WTC11 (cell line): Measurements from ENCODE around the gene BCAS1. TPM values are rescaled to one million over a fixed set of nuclear protein-coding genes. Genes with fewer than 3 reads are reported as not detected.

Experiments
- ATAC-seq: fragments of 200-7000 bp; cut with Tn5 transposase; 2 replicates; pipeline ENCODE4 v1.10.0; 2021; ENCODE audit warnings: mild to moderate bottlenecking, moderate library complexity
- CTCF ChIA-PET: fragments of 300-600 bp; sonication (Branson Sonifier 250); formaldehyde crosslinking; loops from one replicate; lab custom pipeline; 2021; ENCODE audit warnings: antibody characterized with exemption; lab: Charles Lee
- POLR2A ChIA-PET: fragments of 350-600 bp; sonication (Branson Sonifier 250); formaldehyde crosslinking; loops from one replicate; lab custom pipeline; 2021; ENCODE audit warnings: antibody characterized with exemption; lab: Charles Lee
- DNase-seq: peaks from one replicate; pipeline ENCODE4 v3.0.0; 2021; ENCODE audit warnings: low spot score
- H3K27ac Mint-ChIP-seq: 2 replicates; pipeline ENCODE4 v1.8.0; 2021; ENCODE audit warnings: mixed read lengths
- H3K27me3 Mint-ChIP-seq: 2 replicates; pipeline ENCODE4 v1.8.0; 2021; ENCODE audit warnings: low read depth, mild to moderate bottlenecking, moderate library complexity, mixed read lengths
- H3K36me3 Mint-ChIP-seq: 2 replicates; pipeline ENCODE4 v1.8.0; 2021; ENCODE audit warnings: mixed read lengths
- H3K4me1 Mint-ChIP-seq: 2 replicates; pipeline ENCODE4 v1.8.0; 2022; ENCODE audit warnings: mixed read lengths
- H3K4me3 Mint-ChIP-seq: 2 replicates; pipeline ENCODE4 v1.8.0; 2021; ENCODE audit warnings: mild to moderate bottlenecking, moderate library complexity, mixed read lengths
- H3K9me3 Mint-ChIP-seq: 2 replicates; pipeline ENCODE4 v1.8.0; 2021; ENCODE audit warnings: mixed read lengths
- FOXJ3 ChIP-seq: sonication (generic); formaldehyde crosslinking; IDR thresholded peaks from 2 replicates; pipeline ENCODE4 v1.9.0; 2021; ENCODE audit warnings: missing genetic modification reagents, mild to moderate bottlenecking, borderline replicate concordance
- KAT7 ChIP-seq: sonication (generic); formaldehyde crosslinking; IDR thresholded peaks from 2 replicates; pipeline ENCODE4 v1.8.1; 2023; ENCODE audit warnings: missing genetic modification reagents, mild to moderate bottlenecking, borderline replicate concordance
- MYBL2 ChIP-seq: sonication (generic); formaldehyde crosslinking; IDR thresholded peaks from 2 replicates; pipeline ENCODE4 v1.8.1; 2023; ENCODE audit warnings: mild to moderate bottlenecking, moderate library complexity, missing genetic modification reagents
- RELA ChIP-seq: sonication (generic); formaldehyde crosslinking; IDR thresholded peaks from 2 replicates; pipeline ENCODE4 v1.8.1; 2022; ENCODE audit warnings: missing genetic modification reagents, mild to moderate bottlenecking, borderline replicate concordance
- RORB ChIP-seq: fragments of 250-450 bp; sonication (Bioruptor Pico); IDR thresholded peaks from 2 replicates; pipeline ENCODE4 v1.9.0; 2021; ENCODE audit warnings: mild to moderate bottlenecking
- ZNF121 ChIP-seq: sonication (generic); formaldehyde crosslinking; IDR thresholded peaks from 2 replicates; pipeline ENCODE4 v1.8.0; 2023; ENCODE audit warnings: missing genetic modification reagents
- ZNF396 ChIP-seq: fragments of 250-450 bp; sonication (Bioruptor Pico); IDR thresholded peaks from 2 replicates; pipeline ENCODE4 v1.8.0; 2021; ENCODE audit warnings: mild to moderate bottlenecking, moderate library complexity, borderline replicate concordance
- total RNA-seq: library from RNA; stranded (reverse); gene quantifications from 3 replicates; pipeline ENCODE4 v1.2.3, GENCODE V29; 2021
- TF ChIP-seq, protein P1 (sequence below): sonication (generic); formaldehyde crosslinking; IDR thresholded peaks from 2 replicates; pipeline ENCODE4 v1.8.1; 2023; ENCODE audit warnings: mild to moderate bottlenecking, missing genetic modification reagents
- TF ChIP-seq, protein P2 (sequence below): sonication (generic); formaldehyde crosslinking; IDR thresholded peaks from 2 replicates; pipeline ENCODE4 v1.8.0; 2022; ENCODE audit warnings: mild to moderate bottlenecking, missing genetic modification reagents
- TF ChIP-seq, protein P3 (sequence below): sonication (generic); formaldehyde crosslinking; IDR thresholded peaks from 2 replicates; pipeline ENCODE4 v1.8.0; 2022; ENCODE audit warnings: mild to moderate bottlenecking, missing genetic modification reagents
- TF ChIP-seq, protein P4 (sequence below): sonication (generic); formaldehyde crosslinking; IDR thresholded peaks from 2 replicates; pipeline ENCODE4 v1.8.1; 2023; ENCODE audit warnings: mild to moderate bottlenecking, missing genetic modification reagents, borderline replicate concordance
- TF ChIP-seq, protein P5 (sequence below): fragments of 250-450 bp; sonication (Bioruptor Pico); IDR thresholded peaks from 2 replicates; pipeline ENCODE4 v1.9.0; 2021; ENCODE audit warnings: mild to moderate bottlenecking, borderline replicate concordance
- TF ChIP-seq, protein P6 (sequence below): sonication (generic); formaldehyde crosslinking; IDR thresholded peaks from 2 replicates; pipeline ENCODE4 v1.8.1; 2023; ENCODE audit warnings: mild to moderate bottlenecking, missing genetic modification reagents

BCAS1 gene
- total RNA-seq, 1 experiment from 2014 or later, result 0.11 TPM

DNA sequence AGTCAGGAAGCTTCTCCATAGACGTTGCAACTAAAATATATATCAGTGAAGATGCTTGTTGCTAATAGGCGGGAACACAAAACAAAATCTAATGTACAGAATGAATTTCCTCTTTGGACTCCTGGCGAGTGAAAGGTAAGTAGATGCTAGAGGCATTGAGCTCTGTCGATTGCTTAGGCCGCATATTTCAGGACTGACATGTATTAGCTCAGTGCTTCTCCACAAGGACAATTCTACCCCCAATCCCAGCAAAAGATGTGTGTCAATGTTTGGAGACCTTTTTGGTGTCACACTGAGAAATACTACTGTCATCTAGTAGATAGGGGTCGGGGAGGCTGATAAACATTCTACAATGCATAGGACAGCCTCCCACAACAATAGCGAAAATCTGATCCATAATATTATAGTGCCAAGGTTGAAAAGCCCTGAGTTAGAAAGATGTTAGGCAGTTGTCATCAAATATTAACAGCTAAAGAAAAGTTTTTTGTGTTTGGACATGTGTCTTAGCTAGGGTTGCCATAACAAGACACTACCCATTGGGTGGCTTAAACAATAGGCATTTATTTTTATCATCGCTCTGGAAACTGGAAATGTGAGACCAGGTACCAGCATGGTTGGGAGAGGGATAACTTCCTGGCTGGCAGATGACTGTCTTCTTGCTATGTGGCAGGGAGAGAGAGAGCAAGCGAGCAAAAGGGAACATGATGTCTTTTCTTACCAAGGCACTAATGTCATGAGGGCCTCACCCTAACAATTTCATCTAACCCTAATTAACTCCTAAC lies 48.0 kb upstream of the BCAS1 start (continued):
- TF ChIP-seq, protein P1, sequence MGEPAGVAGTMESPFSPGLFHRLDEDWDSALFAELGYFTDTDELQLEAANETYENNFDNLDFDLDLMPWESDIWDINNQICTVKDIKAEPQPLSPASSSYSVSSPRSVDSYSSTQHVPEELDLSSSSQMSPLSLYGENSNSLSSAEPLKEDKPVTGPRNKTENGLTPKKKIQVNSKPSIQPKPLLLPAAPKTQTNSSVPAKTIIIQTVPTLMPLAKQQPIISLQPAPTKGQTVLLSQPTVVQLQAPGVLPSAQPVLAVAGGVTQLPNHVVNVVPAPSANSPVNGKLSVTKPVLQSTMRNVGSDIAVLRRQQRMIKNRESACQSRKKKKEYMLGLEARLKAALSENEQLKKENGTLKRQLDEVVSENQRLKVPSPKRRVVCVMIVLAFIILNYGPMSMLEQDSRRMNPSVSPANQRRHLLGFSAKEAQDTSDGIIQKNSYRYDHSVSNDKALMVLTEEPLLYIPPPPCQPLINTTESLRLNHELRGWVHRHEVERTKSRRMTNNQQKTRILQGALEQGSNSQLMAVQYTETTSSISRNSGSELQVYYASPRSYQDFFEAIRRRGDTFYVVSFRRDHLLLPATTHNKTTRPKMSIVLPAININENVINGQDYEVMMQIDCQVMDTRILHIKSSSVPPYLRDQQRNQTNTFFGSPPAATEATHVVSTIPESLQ (CRISPR knock-in tag), result no peak
- TF ChIP-seq MYBL2 (CRISPR knock-in tag), result no peak
- TF ChIP-seq, protein P2, sequence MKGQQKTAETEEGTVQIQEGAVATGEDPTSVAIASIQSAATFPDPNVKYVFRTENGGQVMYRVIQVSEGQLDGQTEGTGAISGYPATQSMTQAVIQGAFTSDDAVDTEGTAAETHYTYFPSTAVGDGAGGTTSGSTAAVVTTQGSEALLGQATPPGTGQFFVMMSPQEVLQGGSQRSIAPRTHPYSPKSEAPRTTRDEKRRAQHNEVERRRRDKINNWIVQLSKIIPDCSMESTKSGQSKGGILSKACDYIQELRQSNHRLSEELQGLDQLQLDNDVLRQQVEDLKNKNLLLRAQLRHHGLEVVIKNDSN (CRISPR knock-in tag), result no peak
- TF ChIP-seq ZNF121 (CRISPR knock-in tag), result no peak
- no peak for TF ChIP-seq RORB (CRISPR knock-in tag)

DNA sequence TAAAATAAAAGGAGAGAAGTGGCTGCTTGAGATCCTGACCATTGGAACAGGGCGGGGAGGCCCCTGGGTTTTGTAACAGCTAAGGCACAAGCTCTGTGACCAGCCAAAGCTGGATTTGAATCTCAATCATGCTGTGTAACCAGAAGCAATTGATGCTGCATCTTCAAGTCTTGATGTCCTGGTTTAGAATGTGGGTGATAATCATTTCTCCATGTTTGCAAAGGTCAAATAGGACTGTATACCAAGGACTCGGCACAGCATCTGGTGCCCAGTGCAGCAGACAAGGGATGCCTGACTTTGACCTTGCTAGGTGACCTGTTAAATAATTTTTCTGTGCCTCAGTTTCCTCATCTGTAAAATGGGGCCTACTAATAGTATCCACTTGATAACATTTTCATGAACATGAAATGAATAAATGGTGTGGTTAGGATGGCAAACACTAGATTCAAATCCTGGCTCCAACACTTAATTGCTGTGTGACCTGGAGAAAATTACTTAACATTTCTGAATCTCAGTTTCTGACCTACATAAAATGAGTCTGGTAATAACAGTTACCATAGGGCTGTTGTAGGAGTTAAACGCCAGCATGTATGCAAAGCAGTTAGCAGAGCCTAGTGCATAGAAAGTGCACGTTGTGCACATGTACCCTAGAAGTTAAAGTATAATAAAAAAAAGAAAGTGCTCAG lies 46.3 kb upstream of the BCAS1 start:
- TF ChIP-seq MYBL2 (CRISPR knock-in tag), result no peak
- TF ChIP-seq, protein P3, sequence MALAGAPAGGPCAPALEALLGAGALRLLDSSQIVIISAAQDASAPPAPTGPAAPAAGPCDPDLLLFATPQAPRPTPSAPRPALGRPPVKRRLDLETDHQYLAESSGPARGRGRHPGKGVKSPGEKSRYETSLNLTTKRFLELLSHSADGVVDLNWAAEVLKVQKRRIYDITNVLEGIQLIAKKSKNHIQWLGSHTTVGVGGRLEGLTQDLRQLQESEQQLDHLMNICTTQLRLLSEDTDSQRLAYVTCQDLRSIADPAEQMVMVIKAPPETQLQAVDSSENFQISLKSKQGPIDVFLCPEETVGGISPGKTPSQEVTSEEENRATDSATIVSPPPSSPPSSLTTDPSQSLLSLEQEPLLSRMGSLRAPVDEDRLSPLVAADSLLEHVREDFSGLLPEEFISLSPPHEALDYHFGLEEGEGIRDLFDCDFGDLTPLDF (CRISPR knock-in tag), result no peak
- no peak for TF ChIP-seq RELA (CRISPR knock-in tag)
- no peak for TF ChIP-seq ZNF396 (CRISPR knock-in tag)
- TF ChIP-seq, protein P4, sequence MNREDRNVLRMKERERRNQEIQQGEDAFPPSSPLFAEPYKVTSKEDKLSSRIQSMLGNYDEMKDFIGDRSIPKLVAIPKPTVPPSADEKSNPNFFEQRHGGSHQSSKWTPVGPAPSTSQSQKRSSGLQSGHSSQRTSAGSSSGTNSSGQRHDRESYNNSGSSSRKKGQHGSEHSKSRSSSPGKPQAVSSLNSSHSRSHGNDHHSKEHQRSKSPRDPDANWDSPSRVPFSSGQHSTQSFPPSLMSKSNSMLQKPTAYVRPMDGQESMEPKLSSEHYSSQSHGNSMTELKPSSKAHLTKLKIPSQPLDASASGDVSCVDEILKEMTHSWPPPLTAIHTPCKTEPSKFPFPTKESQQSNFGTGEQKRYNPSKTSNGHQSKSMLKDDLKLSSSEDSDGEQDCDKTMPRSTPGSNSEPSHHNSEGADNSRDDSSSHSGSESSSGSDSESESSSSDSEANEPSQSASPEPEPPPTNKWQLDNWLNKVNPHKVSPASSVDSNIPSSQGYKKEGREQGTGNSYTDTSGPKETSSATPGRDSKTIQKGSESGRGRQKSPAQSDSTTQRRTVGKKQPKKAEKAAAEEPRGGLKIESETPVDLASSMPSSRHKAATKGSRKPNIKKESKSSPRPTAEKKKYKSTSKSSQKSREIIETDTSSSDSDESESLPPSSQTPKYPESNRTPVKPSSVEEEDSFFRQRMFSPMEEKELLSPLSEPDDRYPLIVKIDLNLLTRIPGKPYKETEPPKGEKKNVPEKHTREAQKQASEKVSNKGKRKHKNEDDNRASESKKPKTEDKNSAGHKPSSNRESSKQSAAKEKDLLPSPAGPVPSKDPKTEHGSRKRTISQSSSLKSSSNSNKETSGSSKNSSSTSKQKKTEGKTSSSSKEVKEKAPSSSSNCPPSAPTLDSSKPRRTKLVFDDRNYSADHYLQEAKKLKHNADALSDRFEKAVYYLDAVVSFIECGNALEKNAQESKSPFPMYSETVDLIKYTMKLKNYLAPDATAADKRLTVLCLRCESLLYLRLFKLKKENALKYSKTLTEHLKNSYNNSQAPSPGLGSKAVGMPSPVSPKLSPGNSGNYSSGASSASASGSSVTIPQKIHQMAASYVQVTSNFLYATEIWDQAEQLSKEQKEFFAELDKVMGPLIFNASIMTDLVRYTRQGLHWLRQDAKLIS (CRISPR knock-in tag), result no peak
- TF ChIP-seq FOXJ3 (CRISPR knock-in tag), result no peak
- TF ChIP-seq KAT7 (CRISPR knock-in tag), result no peak
- TF ChIP-seq, protein P5, sequence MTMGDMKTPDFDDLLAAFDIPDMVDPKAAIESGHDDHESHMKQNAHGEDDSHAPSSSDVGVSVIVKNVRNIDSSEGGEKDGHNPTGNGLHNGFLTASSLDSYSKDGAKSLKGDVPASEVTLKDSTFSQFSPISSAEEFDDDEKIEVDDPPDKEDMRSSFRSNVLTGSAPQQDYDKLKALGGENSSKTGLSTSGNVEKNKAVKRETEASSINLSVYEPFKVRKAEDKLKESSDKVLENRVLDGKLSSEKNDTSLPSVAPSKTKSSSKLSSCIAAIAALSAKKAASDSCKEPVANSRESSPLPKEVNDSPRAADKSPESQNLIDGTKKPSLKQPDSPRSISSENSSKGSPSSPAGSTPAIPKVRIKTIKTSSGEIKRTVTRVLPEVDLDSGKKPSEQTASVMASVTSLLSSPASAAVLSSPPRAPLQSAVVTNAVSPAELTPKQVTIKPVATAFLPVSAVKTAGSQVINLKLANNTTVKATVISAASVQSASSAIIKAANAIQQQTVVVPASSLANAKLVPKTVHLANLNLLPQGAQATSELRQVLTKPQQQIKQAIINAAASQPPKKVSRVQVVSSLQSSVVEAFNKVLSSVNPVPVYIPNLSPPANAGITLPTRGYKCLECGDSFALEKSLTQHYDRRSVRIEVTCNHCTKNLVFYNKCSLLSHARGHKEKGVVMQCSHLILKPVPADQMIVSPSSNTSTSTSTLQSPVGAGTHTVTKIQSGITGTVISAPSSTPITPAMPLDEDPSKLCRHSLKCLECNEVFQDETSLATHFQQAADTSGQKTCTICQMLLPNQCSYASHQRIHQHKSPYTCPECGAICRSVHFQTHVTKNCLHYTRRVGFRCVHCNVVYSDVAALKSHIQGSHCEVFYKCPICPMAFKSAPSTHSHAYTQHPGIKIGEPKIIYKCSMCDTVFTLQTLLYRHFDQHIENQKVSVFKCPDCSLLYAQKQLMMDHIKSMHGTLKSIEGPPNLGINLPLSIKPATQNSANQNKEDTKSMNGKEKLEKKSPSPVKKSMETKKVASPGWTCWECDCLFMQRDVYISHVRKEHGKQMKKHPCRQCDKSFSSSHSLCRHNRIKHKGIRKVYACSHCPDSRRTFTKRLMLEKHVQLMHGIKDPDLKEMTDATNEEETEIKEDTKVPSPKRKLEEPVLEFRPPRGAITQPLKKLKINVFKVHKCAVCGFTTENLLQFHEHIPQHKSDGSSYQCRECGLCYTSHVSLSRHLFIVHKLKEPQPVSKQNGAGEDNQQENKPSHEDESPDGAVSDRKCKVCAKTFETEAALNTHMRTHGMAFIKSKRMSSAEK (CRISPR knock-in tag), result no peak
- TF ChIP-seq, protein P6, sequence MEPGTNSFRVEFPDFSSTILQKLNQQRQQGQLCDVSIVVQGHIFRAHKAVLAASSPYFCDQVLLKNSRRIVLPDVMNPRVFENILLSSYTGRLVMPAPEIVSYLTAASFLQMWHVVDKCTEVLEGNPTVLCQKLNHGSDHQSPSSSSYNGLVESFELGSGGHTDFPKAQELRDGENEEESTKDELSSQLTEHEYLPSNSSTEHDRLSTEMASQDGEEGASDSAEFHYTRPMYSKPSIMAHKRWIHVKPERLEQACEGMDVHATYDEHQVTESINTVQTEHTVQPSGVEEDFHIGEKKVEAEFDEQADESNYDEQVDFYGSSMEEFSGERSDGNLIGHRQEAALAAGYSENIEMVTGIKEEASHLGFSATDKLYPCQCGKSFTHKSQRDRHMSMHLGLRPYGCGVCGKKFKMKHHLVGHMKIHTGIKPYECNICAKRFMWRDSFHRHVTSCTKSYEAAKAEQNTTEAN (CRISPR knock-in tag), result no peak
- no peak overlapping the region for H3K27ac Mint-ChIP-seq
- no peaks in the 10 kb centered on the region for H3K27me3 Mint-ChIP-seq
- CTCF ChIA-PET, result interaction anchor here (1.5 to 1.8 kb wide), 2 partner anchors 13 to 20 kb away, joined by 4 read pairs; no protein-coding TSS in a partner anchor
- DNase-seq (no peak), ATAC-seq (no peak)
- no peaks in the 10 kb centered on the region for H3K9me3 Mint-ChIP-seq
- POLR2A ChIA-PET, result no interaction called here
- H3K4me1 Mint-ChIP-seq, result peaks cover 14% of the 10 kb centered on the region
- H3K4me3 Mint-ChIP-seq, result no peak overlapping the region
- H3K36me3 Mint-ChIP-seq, result no peaks in the 10 kb centered on the region
